Esophagus (tissue), 2 donors: ENCODE measurements around the gene WDR36. TPM values are rescaled to one million over a fixed set of nuclear protein-coding genes. Genes with fewer than 3 reads are reported as not detected.
A peak's percentile ranks its signal among the peaks of the same experiment; 100 is the strongest.

Experiments used
- H3K27ac ChIP-seq, 2 donors: one replicate each; pipeline ENCODE4 v1.5.1; 2013; ENCODE audit warnings: low read depth in 2 of 2, mild to moderate bottlenecking in 2 of 2, inconsistent platforms in 1 of 2, low read length in 1 of 2, moderate library complexity in 1 of 2
- H3K27me3 ChIP-seq, 2 donors: one replicate each; pipeline ENCODE4 v1.6.1; 2013; ENCODE audit warnings: low read length in 2 of 2, control low read depth in 1 of 2, mild to moderate bottlenecking in 1 of 2; ENCODE audit not compliant: insufficient read depth in 2 of 2, control insufficient read depth in 1 of 2
- H3K36me3 ChIP-seq, 2 donors: one replicate each; pipeline ENCODE4 v1.6.1; 2013; ENCODE audit warnings: low read length in 1 of 2; ENCODE audit not compliant: control insufficient read depth in 2 of 2, insufficient read depth in 2 of 2
- H3K4me1 ChIP-seq, 2 donors: one replicate each; pipeline ENCODE4 v1.6.1; 2013; ENCODE audit warnings: low read length in 1 of 2; ENCODE audit not compliant: control insufficient read depth in 2 of 2, insufficient read depth in 2 of 2
- H3K4me3 ChIP-seq, 2 donors: one replicate each; pipeline ENCODE4 v1.5.1; 2013; ENCODE audit warnings: low read length in 2 of 2, mild to moderate bottlenecking in 2 of 2, low read depth in 1 of 2, moderate library complexity in 1 of 2
- H3K9me3 ChIP-seq, 2 donors: one replicate each; pipeline ENCODE4 v1.6.1; 2013; ENCODE audit warnings: mild to moderate bottlenecking in 2 of 2, low read depth in 1 of 2, low read length in 1 of 2, moderate library complexity in 1 of 2; ENCODE audit not compliant: control insufficient read depth in 2 of 2, insufficient read depth in 1 of 2
- WGBS, 2 donors: extraction: QIAGEN DNeasy Blood & Tissue Kit; methylation state at CpG; one replicate each; pipeline ENCODE4 v1.1.7; 2013; 5-methylcytosine and 5-hydroxymethylcytosine counted together
- polyA plus RNA-seq, 2 donors: library from polyadenylated mRNA; stranded (reverse); fragments of 200-250 nt; gene quantifications; one replicate each; pipeline ENCODE4 v1.2.3, GENCODE V29; 2013
- donor health status: healthy with polysubstance abuse.
- donor health status: Bipolar disorder and iron deficiency.

Gene WDR36
- polyA plus RNA-seq, 2 donors = 6.1 to 6.5 TPM

- H3K27me3 ChIP-seq = no peaks in the 10 kb centered on the region
- H3K4me1 ChIP-seq = peaks cover 0 to 2% of the 10 kb centered on the region in 2 donors
- H3K27ac ChIP-seq = no peak overlapping the region
- H3K4me3 ChIP-seq = no peak overlapping the region
- no peaks in the 10 kb centered on the region for H3K36me3 ChIP-seq
- H3K9me3 ChIP-seq = no peaks in the 10 kb centered on the region
- 39 to 66% methylated on average over 42 of the region's 42 CpGs for WGBS, 2 donors
These were observed 21.6 kb upstream of the WDR36 start for GRCh38 chr5:111070272-111071134.

- Histone ChIP-seq H3K27ac (no peak within 1 kb of the TSS), H3K4me3 (no peak within 1 kb of the TSS), H3K4me1 (peaks cover 0 to 2% of the 10 kb centered on the region in 2 donors), H3K9me3 (no peaks in the 10 kb centered on the region), H3K36me3 (no peaks in the 10 kb centered on the region), H3K27me3 (no peaks in the 10 kb centered on the region)
- WGBS, 2 donors = 76 to 81% methylated on average over 4 of the region's 4 CpGs
These were observed 20.7 kb upstream of the WDR36 start, which contains the start of gene TSLP for GRCh38 chr5:111071413-111071812. Gene TSLP (plus strand): TSS chr5:111071713. CDS start chr5:111071891, 178 bp downstream.

GRCh38 chr5:111072949-111073682 lies 19.0 kb upstream of the WDR36 start:
- no peaks in the 10 kb centered on the region for H3K27me3 ChIP-seq
- no peaks in the 10 kb centered on the region for H3K9me3 ChIP-seq
- 1% methylated on average over 43 to 44 of the region's 44 CpGs for WGBS, 2 donors
- H3K4me3 ChIP-seq = peak overlapping the region; percentile 56 to 94
- H3K4me1 ChIP-seq = peaks cover 0 to 2% of the 10 kb centered on the region in 2 donors
- H3K36me3 ChIP-seq = no peaks in the 10 kb centered on the region
- peak overlapping the region; percentile 33 to 61 for H3K27ac ChIP-seq

GRCh38 chr5:111074244-111074643 lies 17.9 kb upstream of the WDR36 start:
- Histone ChIP-seq H3K4me3 (peak overlapping the region in 1 of 2 donors; percentile 94), H3K27me3 (no peaks in the 10 kb centered on the region), H3K27ac (no peak overlapping the region), H3K36me3 (no peaks in the 10 kb centered on the region), H3K9me3 (no peaks in the 10 kb centered on the region), H3K4me1 (peaks cover 0 to 2% of the 10 kb centered on the region in 2 donors)
- WGBS, 2 donors = 50 to 57% methylated on average over 2 of the region's 2 CpGs

GRCh38 chr5:111075520-111075919 lies 16.6 kb upstream of the WDR36 start:
- Histone ChIP-seq H3K4me1 (peaks cover 0 to 2% of the 10 kb centered on the region in 2 donors), H3K36me3 (no peaks in the 10 kb centered on the region), H3K27me3 (no peaks in the 10 kb centered on the region), H3K27ac (no peak overlapping the region), H3K9me3 (no peaks in the 10 kb centered on the region), H3K4me3 (no peak overlapping the region)

- WGBS, 2 donors = 61 to 81% methylated on average over 1 of the region's 1 CpG
- H3K27me3 ChIP-seq = no peaks in the 10 kb centered on the region
These were observed 16.1 kb upstream of the WDR36 start for GRCh38 chr5:111076091-111076490.

GRCh38 chr5:111077678-111078077 lies 14.5 kb upstream of the WDR36 start:
- no peaks in the 10 kb centered on the region for H3K4me1 ChIP-seq
- H3K27ac ChIP-seq = no peak overlapping the region
- H3K4me3 ChIP-seq = no peak overlapping the region
- H3K36me3 ChIP-seq = no peaks in the 10 kb centered on the region
- no peaks in the 10 kb centered on the region for H3K27me3 ChIP-seq
- H3K9me3 ChIP-seq = no peaks in the 10 kb centered on the region
- WGBS, 2 donors = 78 to 80% methylated on average over 2 of the region's 2 CpGs

More at GRCh38 chr5:111076091-111076490, 16.1 kb upstream of the WDR36 start:
- Histone ChIP-seq H3K9me3 (no peaks in the 10 kb centered on the region), H3K36me3 (no peaks in the 10 kb centered on the region), H3K4me1 (peaks cover 0 to 2% of the 10 kb centered on the region in 2 donors), H3K27ac (no peak overlapping the region), H3K4me3 (no peak overlapping the region)

- no peaks in the 10 kb centered on the region for H3K27me3 ChIP-seq
- H3K4me1 ChIP-seq = no peaks in the 10 kb centered on the region
- 66 to 67% methylated on average over 1 of the region's 1 CpG for WGBS, 2 donors
- H3K36me3 ChIP-seq = no peaks in the 10 kb centered on the region
- no peak overlapping the region for H3K4me3 ChIP-seq
- no peaks in the 10 kb centered on the region for H3K9me3 ChIP-seq
- H3K27ac ChIP-seq = no peak overlapping the region
These were observed 12.3 kb upstream of the WDR36 start for GRCh38 chr5:111079846-111080245.

GRCh38 chr5:111083323-111083722 lies 8.8 kb upstream of the WDR36 start:
- 37 to 47% methylated on average over 7 of the region's 7 CpGs for WGBS, 2 donors
- Histone ChIP-seq H3K4me1 (no peaks in the 10 kb centered on the region), H3K36me3 (no peaks in the 10 kb centered on the region), H3K9me3 (no peaks in the 10 kb centered on the region), H3K27ac (no peak overlapping the region), H3K27me3 (no peaks in the 10 kb centered on the region), H3K4me3 (no peak overlapping the region)
